Measurements from ENCODE around the gene SLC30A10.

DNA sequence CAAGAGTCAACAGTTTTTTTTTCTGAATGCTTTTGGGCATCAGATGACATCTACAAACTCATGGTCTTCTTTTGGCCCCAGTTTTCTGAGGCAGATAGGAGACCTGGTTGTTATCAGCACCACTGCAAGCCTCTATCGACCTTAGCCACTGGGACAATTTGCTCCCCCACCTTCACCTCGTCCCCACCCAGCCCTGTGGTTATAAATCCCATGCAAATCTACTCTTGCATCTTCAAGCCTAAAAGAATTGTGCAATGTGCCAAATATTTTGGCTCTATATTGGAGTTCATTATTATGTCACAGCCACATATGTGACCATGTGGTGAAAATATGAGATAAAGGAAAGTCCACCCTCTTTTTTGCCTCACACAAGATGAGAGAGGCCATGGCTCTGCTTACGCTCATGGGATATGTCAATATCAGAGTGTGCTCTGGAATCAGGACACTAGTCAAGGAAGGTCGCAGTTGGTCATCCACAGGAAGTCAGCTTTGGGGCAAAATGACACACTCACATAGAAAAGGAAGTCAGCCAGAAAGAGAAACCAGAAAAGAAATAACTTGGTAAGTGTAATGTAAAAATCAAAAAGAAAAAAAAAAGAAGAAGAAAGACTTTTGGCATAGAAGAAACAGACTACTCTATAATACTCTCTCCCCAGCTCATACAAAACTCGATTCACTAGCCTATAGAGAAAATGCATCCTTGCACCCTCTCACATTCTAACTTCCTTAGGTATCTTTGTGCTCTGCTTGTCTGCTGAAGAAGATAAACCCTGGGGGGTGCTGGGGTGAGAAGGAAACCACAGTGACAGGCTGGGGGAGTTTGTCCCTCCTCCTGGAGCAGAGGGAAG lies 21.2 kb downstream of the SLC30A10 start:
- TF ChIP-seq, protein P1, sequence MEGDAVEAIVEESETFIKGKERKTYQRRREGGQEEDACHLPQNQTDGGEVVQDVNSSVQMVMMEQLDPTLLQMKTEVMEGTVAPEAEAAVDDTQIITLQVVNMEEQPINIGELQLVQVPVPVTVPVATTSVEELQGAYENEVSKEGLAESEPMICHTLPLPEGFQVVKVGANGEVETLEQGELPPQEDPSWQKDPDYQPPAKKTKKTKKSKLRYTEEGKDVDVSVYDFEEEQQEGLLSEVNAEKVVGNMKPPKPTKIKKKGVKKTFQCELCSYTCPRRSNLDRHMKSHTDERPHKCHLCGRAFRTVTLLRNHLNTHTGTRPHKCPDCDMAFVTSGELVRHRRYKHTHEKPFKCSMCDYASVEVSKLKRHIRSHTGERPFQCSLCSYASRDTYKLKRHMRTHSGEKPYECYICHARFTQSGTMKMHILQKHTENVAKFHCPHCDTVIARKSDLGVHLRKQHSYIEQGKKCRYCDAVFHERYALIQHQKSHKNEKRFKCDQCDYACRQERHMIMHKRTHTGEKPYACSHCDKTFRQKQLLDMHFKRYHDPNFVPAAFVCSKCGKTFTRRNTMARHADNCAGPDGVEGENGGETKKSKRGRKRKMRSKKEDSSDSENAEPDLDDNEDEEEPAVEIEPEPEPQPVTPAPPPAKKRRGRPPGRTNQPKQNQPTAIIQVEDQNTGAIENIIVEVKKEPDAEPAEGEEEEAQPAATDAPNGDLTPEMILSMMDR (IDR thresholded peaks at IDR 0.05): no peak
- TF ChIP-seq SIN3A (IDR thresholded peaks at IDR 0.05; ENCODE audit: borderline replicate concordance, insufficient read depth, low read depth, low read length): no peak
